Measurements from ENCODE around the gene TAOK3.
A peak's percentile ranks its signal among the peaks of the same experiment; 100 is the strongest.

Gene TAOK3

DNA sequence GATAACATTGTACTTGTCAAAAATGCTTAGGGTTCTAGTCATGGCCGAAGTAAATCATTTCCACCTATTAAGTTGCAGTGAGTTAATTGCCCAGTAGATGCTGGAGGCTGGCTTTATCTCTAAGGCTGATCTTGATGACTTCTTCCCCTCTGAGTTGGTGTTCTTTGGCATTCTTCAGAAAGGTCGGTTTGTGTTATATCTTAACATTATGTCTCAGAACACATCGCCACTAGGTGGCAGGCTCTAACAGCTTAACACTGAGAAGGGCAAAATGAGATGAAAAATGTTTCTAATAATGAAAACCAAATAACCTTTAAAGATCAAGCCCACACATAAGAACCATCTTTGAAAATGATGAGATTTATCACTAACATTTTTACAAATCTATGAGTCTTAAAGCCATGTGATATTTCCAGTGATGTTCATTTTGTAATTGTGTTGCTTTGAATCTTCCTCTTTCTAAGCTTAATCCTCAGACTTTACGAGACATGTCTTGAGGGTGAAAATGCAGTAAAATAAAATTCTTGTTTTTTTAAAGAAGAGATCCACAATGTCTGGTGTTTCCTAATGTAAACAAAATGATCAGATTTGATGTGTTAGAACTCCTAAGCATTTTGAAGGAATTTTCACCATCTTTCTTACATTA is 32.3 kb upstream of the TAOK3 start:
- POLR2A ChIA-PET (ENCODE audit: low non-redundant PET): no interaction called here
- TF ChIP-seq CTCF (conservative IDR thresholded peaks at IDR 0.05; ENCODE audit: low read depth): peak; percentile 81
- H3K27ac ChIP-seq: no peak overlapping the region
- DNase-seq (ENCODE audit: low spot score): peak; percentile 28
- CTCF ChIA-PET: interaction anchor here (0.6 to 1.0 kb wide), 6 partner anchors 10 to 1140 kb away, joined by 3 to 6 read pairs (median 4); no protein-coding TSS in a partner anchor

DNA sequence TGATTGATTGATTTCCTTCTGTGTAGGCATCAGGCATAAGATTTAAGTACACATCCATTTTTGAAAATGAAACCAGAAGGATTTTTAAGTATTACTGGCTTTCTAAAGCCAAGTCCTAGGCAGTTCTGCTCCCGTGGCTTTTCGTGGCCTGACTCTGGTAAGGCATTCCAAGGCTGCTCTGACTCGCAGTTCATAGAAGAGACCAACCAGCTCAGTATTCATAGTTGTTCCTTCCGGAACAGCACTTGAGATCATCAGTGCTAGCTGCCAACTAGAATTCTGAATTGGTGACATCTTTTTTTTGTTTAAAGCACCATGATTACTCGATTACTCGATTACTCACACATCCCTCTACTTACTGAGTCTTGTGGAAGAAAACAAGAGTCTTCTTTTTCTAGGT is 29.5 kb upstream of the TAOK3 start:
- CTCF ChIA-PET: no interaction called here
- no peak for DNase-seq (ENCODE audit: low spot score)
- TF ChIP-seq CTCF (conservative IDR thresholded peaks at IDR 0.05; ENCODE audit: low read depth): no peak
- POLR2A ChIA-PET (ENCODE audit: low non-redundant PET): no interaction called here
- no peak overlapping the region for H3K27ac ChIP-seq

GRCh38 chr12:118398940-118399339 is 26.2 kb upstream of the TAOK3 start:
- ChIA-PET CTCF (no interaction called here), POLR2A (ENCODE audit: low non-redundant PET) (no interaction called here)
- DNase-seq (ENCODE audit: low spot score): no peak
- no peak for TF ChIP-seq CTCF (conservative IDR thresholded peaks at IDR 0.05; ENCODE audit: low read depth)
- H3K27ac ChIP-seq: no peak overlapping the region

GRCh38 chr12:118398524-118398923 is 25.8 kb upstream of the TAOK3 start:
- TF ChIP-seq CTCF (conservative IDR thresholded peaks at IDR 0.05; ENCODE audit: low read depth): no peak
- H3K27ac ChIP-seq: no peak overlapping the region
- DNase-seq (ENCODE audit: low spot score): no peak
- CTCF ChIA-PET: no interaction called here
- POLR2A ChIA-PET (ENCODE audit: low non-redundant PET): no interaction called here

- H3K27ac ChIP-seq: no peak overlapping the region
- TF ChIP-seq CTCF (conservative IDR thresholded peaks at IDR 0.05; ENCODE audit: low read depth): no peak
- no peak for DNase-seq (ENCODE audit: low spot score)
- ChIA-PET POLR2A (ENCODE audit: low non-redundant PET) (no interaction called here), CTCF (interaction anchor here (2.1 kb wide), 1 partner anchor 20 kb away, joined by 6 read pairs; no protein-coding TSS in a partner anchor)
These were observed 25.2 kb upstream of the TAOK3 start for GRCh38 chr12:118397708-118398440.

GRCh38 chr12:118391836-118392235 is 19.1 kb upstream of the TAOK3 start:
- ChIA-PET CTCF (no interaction called here), POLR2A (ENCODE audit: low non-redundant PET) (no interaction called here)
- DNase-seq (ENCODE audit: low spot score): no peak
- no peak for TF ChIP-seq CTCF (conservative IDR thresholded peaks at IDR 0.05; ENCODE audit: low read depth)
- no peak overlapping the region for H3K27ac ChIP-seq
